IPS-20b (cell line): ENCODE data around the gene WWOX.

Experiments used
- H3K27ac ChIP-seq: one replicate; pipeline ENCODE4 v1.5.1; 2013; ENCODE audit warnings: low read length
- H3K27me3 ChIP-seq: 2 replicates; pipeline ENCODE4 v1.6.1; 2013; ENCODE audit warnings: mild to moderate bottlenecking, low read length, inconsistent platforms; ENCODE audit not compliant: insufficient read depth
- H3K36me3 ChIP-seq: 2 replicates; pipeline ENCODE4 v1.6.1; 2013; ENCODE audit warnings: low read depth, mild to moderate bottlenecking, inconsistent platforms, low read length, moderate library complexity; ENCODE audit not compliant: insufficient read depth
- H3K4me1 ChIP-seq: 2 replicates; pipeline ENCODE4 v1.6.1; 2013; ENCODE audit warnings: mild to moderate bottlenecking, control low read depth, inconsistent platforms, low read length, moderate library complexity; ENCODE audit not compliant: insufficient read depth
- H3K4me3 ChIP-seq: 2 replicates; pipeline ENCODE4 v1.5.1; 2013; ENCODE audit warnings: mild to moderate bottlenecking, low read length, inconsistent platforms
- H3K9ac ChIP-seq: 2 replicates; pipeline ENCODE4 v1.6.1; 2013; ENCODE audit warnings: low read depth, mild to moderate bottlenecking, inconsistent platforms, low read length, moderate library complexity
- H3K9me3 ChIP-seq: 2 replicates; pipeline ENCODE4 v1.6.1; 2013; ENCODE audit warnings: mild to moderate bottlenecking, low read depth, low read length, inconsistent platforms; ENCODE audit not compliant: insufficient read depth

Gene WWOX

DNA sequence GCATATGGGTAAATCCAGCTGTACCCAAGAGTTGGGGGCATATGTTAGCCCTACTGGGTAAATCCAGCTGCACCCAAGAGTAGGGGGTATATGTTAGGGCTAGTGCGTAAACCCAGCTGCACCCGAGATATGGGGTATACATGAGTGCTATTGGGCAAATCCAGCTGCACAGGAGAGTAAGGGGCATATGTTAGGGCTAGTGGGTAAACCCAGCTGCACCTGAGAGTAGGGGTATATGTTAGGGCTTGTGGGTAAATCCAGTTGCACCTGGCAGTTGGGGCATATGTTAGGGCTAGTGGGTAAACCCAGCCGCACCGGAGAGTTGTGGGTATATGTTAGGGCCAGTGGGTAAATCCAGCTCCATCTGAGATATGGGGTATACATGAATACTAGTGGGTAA, 80.9 kb downstream of the WWOX start:
- Histone ChIP-seq H3K27me3 (no peaks in the 10 kb centered on the region), H3K4me1 (no peaks in the 10 kb centered on the region), H3K36me3 (no peaks in the 10 kb centered on the region), H3K27ac (no peak overlapping the region), H3K4me3 (no peak overlapping the region), H3K9ac (no peak overlapping the region), H3K9me3 (no peaks in the 10 kb centered on the region)

DNA sequence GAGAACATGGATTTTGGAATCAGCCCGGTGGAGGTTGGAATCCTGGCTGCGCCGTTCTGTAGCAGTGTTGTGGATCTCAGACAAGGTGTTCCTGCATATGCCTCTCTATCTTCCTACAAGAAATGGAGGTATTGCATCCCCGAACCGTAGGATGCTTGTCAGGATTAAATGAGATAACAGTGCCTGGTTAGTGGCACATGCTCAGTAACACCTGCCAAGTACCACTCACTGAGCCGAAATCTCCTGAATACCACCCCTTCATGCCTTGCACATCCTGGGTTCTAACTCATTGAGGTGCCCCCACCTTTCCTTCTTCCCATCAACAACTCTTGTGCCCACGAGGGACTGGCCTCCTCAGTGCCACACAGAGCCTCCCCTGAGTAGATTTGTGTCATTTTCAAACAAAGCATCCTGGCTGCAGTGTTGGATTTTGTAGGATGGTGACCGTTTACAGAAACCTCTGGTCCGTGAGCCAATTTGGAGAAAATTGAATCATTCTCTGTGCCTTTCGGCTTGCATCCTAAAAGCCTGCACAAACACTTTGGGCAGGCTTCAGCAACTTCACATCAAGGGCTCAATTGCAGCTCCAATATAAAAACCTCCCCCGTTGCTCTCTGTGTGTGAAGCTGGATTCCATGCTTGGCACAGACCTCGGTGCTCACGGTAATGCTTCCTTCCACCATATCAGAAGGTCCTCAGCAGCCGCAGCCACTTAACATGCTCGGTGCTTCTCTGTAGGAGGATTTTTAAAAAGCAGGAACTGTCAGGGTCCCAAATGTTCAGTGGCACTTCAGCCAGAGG, 84.2 kb downstream of the WWOX start:
- Histone ChIP-seq H3K4me3 (no peak overlapping the region), H3K9me3 (no peaks in the 10 kb centered on the region), H3K4me1 (no peaks in the 10 kb centered on the region), H3K27ac (no peak overlapping the region), H3K27me3 (no peaks in the 10 kb centered on the region), H3K36me3 (no peaks in the 10 kb centered on the region), H3K9ac (no peak overlapping the region)

- H3K27ac ChIP-seq = no peak overlapping the region
- no peaks in the 10 kb centered on the region for H3K9me3 ChIP-seq
- no peaks in the 10 kb centered on the region for H3K36me3 ChIP-seq
- H3K27me3 ChIP-seq = no peaks in the 10 kb centered on the region
- no peak overlapping the region for H3K9ac ChIP-seq
- no peaks in the 10 kb centered on the region for H3K4me1 ChIP-seq
- no peak overlapping the region for H3K4me3 ChIP-seq
These were observed 85.1 kb downstream of the WWOX start for GRCh38 chr16:78184238-78185183.

GRCh38 chr16:78189121-78189520, 89.7 kb downstream of the WWOX start:
- H3K4me3 ChIP-seq = no peak overlapping the region
- H3K27ac ChIP-seq = no peak overlapping the region
- no peaks in the 10 kb centered on the region for H3K9me3 ChIP-seq
- no peaks in the 10 kb centered on the region for H3K4me1 ChIP-seq
- H3K9ac ChIP-seq = no peak overlapping the region
- H3K27me3 ChIP-seq = no peaks in the 10 kb centered on the region
- H3K36me3 ChIP-seq = no peaks in the 10 kb centered on the region

- Histone ChIP-seq H3K27me3 (no peaks in the 10 kb centered on the region), H3K4me3 (no peak overlapping the region), H3K4me1 (0 out of 2 replicates have a peak, but pooled peaks cover 2% of the 10 kb centered on the region), H3K9me3 (no peaks in the 10 kb centered on the region), H3K36me3 (no peaks in the 10 kb centered on the region), H3K9ac (no peak overlapping the region), H3K27ac (no peak overlapping the region)
These were observed 93.5 kb downstream of the WWOX start for GRCh38 chr16:78192734-78193488.

GRCh38 chr16:78194948-78195347, 95.5 kb downstream of the WWOX start:
- no peaks in the 10 kb centered on the region for H3K27me3 ChIP-seq
- no peaks in the 10 kb centered on the region for H3K36me3 ChIP-seq
- no peak overlapping the region for H3K4me3 ChIP-seq
- no peaks in the 10 kb centered on the region for H3K9me3 ChIP-seq
- no peak overlapping the region for H3K27ac ChIP-seq
- peaks cover 6% of the 10 kb centered on the region; the same call in 1 of the 2 replicates for H3K4me1 ChIP-seq
- no peak overlapping the region for H3K9ac ChIP-seq

GRCh38 chr16:78195797-78196196, 96.3 kb downstream of the WWOX start:
- H3K4me3 ChIP-seq = no peak overlapping the region
- no peak overlapping the region for H3K9ac ChIP-seq
- no peak overlapping the region for H3K27ac ChIP-seq

DNA sequence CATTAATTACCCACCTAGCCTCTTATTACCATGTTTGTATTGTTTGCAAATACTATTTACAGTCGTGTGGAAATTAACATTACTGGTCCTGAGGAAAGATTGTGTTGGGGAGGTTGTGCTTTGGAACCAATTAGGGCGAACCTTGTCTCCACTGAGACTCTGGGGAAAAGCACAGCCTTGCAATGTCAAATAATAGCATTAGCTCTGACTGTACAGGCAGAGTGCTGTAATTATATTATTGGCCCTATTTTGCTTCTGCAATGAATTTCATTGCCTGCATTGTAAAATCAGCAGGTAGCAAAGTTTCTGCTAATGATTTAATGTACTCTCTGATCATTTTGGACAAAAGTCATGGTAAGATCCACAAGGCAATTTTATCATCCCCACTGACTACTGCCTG, 97.0 kb downstream of the WWOX start:
- Histone ChIP-seq H3K27me3 (no peaks in the 10 kb centered on the region), H3K4me1 (peaks cover 6% of the 10 kb centered on the region; the same call in 1 of the 2 replicates), H3K36me3 (no peaks in the 10 kb centered on the region), H3K4me3 (no peak overlapping the region), H3K27ac (no peak overlapping the region), H3K9ac (no peak overlapping the region), H3K9me3 (no peaks in the 10 kb centered on the region)

More at GRCh38 chr16:78195797-78196196, 96.3 kb downstream of the WWOX start:
- Histone ChIP-seq H3K9me3 (no peaks in the 10 kb centered on the region), H3K4me1 (peaks cover 6% of the 10 kb centered on the region; the same call in 1 of the 2 replicates), H3K27me3 (no peaks in the 10 kb centered on the region), H3K36me3 (no peaks in the 10 kb centered on the region)

- Histone ChIP-seq H3K4me1 (peaks cover 6% of the 10 kb centered on the region; the same call in 1 of the 2 replicates), H3K27ac (no peak overlapping the region), H3K36me3 (no peaks in the 10 kb centered on the region), H3K9me3 (no peaks in the 10 kb centered on the region), H3K9ac (no peak overlapping the region), H3K27me3 (no peaks in the 10 kb centered on the region), H3K4me3 (no peak overlapping the region)
These were observed 98.8 kb downstream of the WWOX start for GRCh38 chr16:78198288-78198687.

- H3K36me3 ChIP-seq = no peaks in the 10 kb centered on the region
- H3K27me3 ChIP-seq = no peaks in the 10 kb centered on the region
- no peaks in the 10 kb centered on the region for H3K9me3 ChIP-seq
- H3K4me1 ChIP-seq = peaks cover 6% of the 10 kb centered on the region; the same call in 1 of the 2 replicates
- H3K27ac ChIP-seq = no peak overlapping the region
- no peak overlapping the region for H3K9ac ChIP-seq
- H3K4me3 ChIP-seq = no peak overlapping the region
These were observed 100.0 kb downstream of the WWOX start for GRCh38 chr16:78199325-78200022.

DNA sequence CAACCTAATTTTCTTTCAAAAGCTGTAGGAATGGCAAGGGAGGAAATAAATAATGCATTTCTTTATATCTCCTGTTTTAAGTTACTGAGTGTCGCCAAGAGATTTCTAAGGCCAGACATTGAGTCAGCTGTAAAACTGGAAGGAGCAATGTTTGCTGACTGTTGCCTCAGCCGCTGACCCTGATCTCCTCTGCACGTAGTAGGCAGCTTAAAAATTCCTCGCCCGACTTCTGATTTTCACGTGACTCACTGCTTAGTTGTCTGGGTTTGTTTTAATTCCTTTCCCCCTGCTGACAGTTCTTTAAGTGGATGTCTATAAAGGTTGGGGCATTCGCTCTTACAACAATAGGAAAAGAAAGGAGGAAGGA, 100.6 kb downstream of the WWOX start:
- Histone ChIP-seq H3K4me1 (peaks cover 6% of the 10 kb centered on the region; the same call in 1 of the 2 replicates), H3K4me3 (no peak overlapping the region), H3K36me3 (no peaks in the 10 kb centered on the region), H3K9ac (no peak overlapping the region), H3K27ac (no peak overlapping the region), H3K9me3 (no peaks in the 10 kb centered on the region), H3K27me3 (no peaks in the 10 kb centered on the region)
